GM19395 (cell line): Measurements from ENCODE around the gene PTH1R.

Experiments
- ATAC-seq: cut with Tn5 transposase; IDR thresholded peaks from one replicate; pipeline ENCODE4 v1.9.1; 2021; ENCODE audit warnings: mild to moderate bottlenecking, moderate library complexity; ENCODE audit not compliant: unreplicated experiment

Gene PTH1R

DNA sequence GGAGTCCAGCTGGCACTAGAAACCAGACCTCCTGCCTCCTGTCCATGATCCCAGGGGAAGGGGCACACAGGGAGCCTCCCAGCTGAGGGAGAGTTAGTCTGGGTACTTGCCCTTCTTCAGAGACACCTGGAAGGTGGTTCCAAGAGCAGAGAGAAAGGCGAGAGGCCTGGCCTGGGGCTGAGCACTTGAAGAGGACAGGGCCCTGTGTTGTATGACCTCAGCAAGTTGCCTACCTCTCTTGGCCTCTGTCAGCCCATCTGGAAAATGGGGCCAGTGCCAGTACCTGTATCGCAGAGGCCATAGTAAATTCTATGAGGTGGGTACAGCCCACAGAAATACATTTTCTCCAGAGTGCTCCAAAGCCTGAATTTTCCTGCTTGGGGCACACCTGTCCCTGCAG is 19.5 kb downstream of the PTH1R start:
- no peak for ATAC-seq

DNA sequence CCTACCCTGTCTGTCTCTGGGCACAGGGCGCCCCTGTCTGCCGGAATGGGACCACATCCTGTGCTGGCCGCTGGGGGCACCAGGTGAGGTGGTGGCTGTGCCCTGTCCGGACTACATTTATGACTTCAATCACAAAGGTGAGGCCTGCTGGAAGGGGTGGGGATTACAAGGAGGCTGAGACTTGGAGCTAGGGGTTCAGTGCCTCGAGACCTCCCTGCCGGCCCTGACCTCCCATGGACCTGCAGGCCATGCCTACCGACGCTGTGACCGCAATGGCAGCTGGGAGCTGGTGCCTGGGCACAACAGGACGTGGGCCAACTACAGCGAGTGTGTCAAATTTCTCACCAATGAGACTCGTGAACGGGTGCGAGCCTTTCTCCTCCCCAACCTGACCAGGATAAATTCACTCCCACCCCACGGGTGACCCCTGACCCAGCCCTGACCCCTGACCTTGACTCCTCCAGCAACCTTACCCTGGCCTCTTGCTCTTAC is 20.4 kb downstream of the PTH1R start:
- ATAC-seq = no peak

DNA sequence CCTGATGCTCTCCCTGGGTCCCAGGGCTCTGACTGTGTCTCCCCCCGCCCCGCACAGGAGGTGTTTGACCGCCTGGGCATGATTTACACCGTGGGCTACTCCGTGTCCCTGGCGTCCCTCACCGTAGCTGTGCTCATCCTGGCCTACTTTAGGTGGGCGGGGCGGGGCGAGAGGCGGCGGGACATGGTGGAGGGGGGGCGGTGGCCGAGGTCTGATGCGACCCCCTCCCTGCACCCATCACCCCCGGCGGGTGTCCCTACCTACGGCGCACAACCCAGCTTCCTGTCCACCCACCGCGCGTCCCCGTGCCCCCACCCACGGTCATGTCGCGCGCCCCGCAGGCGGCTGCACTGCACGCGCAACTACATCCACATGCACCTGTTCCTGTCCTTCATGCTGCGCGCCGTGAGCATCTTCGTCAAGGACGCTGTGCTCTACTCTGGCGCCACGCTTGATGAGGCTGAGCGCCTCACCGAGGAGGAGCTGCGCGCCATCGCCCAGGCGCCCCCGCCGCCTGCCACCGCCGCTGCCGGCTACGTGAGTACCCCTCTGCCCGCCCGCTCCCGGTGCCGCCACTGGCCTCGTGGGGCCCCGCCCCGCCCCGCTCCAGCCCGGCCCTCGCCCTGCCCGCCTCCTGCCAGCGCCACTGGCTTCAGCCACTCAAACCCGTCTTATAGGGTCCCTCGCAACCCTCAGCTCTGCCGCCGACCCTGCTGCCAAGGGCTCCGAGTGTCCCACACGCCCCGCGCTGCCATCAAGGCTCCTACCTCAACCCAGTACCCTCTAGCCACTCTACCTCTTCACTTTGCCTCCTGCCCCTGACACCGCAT is 21.0 kb downstream of the PTH1R start:
- ATAC-seq = no peak

- no peak for ATAC-seq
Observed at GRCh38 chr3:46899151-46900006, 21.9 kb downstream of the PTH1R start.

DNA sequence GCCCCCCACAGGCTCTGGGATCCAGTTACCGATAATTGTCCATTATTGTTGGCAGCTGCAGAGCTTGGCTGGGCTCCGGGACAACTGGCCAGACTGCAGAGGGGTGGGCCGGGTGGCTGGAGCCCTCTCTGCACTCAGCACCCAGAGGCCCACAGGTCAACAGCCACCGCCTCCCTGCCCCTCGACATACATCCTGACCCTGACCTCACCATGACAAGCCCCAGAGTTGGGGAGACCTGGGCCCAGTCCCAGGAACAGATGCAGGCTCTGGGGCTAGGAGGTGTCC is 22.4 kb downstream of the PTH1R start:
- no peak for ATAC-seq

DNA sequence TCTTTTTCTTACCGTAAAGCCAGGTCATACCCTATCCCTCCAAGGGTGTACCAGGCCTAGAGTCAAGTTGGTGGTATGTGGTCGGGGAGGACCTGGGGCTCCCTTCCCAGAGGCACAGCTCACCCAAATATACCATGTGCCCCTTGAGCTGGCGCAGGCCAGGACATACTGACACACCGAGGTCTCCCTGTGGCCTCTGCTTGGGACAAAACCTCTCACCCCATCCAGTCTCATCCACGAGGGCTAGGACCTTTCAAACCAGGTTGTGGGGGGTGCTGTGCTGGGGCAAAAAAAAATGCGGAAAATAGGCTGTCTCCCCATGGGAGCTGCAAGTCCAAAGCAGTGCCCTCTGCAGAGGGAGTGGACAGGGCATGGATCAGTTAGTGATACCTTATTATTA is 22.8 kb downstream of the PTH1R start:
- no peak for ATAC-seq

- no peak for ATAC-seq
Observed at GRCh38 chr3:46901061-46901460, 23.5 kb downstream of the PTH1R start.

- ATAC-seq = no peak
Observed at GRCh38 chr3:46901591-46902187, 24.2 kb downstream of the PTH1R start.

- no peak for ATAC-seq
Observed at GRCh38 chr3:46902188-46902631, 24.7 kb downstream of the PTH1R start.

DNA sequence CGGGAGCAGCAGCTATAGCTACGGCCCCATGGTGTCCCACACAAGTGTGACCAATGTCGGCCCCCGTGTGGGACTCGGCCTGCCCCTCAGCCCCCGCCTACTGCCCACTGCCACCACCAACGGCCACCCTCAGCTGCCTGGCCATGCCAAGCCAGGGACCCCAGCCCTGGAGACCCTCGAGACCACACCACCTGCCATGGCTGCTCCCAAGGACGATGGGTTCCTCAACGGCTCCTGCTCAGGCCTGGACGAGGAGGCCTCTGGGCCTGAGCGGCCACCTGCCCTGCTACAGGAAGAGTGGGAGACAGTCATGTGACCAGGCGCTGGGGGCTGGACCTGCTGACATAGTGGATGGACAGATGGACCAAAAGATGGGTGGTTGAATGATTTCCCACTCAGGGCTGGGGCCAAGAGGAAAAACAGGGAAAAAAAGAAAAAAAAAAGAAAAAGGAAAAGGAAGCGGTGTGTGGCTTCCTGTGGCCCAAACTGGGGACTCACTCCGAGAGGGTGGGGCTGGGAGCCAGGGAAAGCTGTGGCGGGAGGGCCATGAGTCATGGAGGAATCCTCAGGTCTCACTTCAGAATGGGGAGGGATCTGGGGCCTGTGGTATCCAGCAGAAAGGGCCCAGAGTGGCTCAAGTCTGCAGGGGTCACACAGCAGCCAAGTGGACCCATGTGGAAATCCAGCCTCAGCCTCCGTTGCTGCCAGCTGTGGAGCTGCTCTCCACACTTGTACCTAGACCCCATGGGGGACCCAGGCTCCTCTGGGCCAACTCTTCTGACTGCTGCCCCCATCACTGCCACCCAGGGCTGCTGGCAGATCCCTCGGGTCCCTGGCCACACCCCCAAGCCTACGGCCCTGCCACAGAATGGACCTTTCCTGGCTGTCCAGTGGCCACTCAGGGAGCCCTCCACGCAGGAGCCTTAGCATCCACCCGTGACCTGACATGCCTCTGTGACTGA is 26.1 kb downstream of the PTH1R start:
- ATAC-seq = no peak

DNA sequence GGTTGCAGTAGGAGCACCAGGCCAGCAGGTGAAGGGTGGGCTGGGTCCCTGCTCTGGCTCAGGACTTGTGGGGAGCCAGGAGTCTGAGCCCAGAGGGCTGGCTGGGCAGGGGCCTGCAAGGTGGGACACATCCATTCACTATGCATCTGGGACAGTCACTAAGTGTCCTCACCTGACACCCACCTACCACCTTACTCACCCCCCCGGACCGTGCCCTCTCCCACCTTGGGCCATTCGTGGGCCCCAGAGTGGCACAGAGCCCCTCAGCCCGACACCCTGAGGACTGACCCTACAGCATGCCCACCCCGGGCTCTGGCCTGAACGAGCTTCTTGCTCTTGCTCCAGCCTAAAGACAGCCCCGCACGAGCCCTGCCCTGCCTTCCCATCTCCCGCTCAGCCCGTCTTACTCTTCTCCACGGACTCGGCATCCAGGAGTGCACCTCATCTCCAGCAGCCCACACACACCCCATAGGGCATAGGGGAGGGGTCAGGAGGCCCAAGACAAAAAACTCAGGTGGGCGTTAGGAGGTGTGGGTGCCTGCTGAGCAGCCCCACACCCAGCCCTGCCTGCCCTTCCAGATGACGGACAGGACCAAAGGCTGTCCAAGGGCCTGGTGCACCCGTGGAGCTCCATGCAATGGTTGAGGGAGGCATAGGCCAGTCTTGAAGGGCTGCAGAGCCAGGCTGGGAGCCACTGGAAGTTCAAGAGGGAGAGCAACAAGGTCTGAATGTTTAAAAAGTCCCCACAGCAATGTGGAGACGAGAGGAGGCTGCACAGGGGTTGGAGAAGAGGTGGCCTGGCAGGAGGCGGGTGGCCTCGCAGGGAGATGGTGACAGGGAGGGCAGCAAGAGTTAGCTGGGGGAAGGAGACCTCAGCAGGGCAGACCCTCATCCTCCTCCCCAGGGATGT is 27.0 kb downstream of the PTH1R start:
- ATAC-seq = no peak

- ATAC-seq = no peak
Observed at GRCh38 chr3:46905213-46905560, 27.7 kb downstream of the PTH1R start.

- no peak for ATAC-seq
Observed at GRCh38 chr3:46905661-46906451, 28.3 kb downstream of the PTH1R start.

GRCh38 chr3:46906471-46907058 is 29.0 kb downstream of the PTH1R start:
- no peak for ATAC-seq

DNA sequence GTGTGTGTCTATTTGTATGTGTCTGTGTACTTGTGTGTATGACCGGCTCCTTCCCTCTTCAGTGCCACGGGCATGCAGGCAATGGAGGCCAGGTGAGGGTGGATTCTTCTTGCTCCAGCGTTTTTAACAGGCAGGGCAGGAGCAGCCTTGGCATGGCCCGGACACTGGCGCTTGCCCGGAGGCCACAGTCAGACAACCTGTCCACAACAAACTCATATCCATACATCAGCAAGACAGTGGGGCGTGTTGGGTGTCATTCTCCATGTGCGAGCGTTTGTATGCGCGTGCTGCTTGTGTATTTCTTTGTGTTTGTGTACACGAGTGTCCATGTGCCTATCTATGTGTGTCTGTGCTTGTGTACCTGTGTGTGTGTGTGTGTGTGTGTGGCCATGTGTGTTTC is 29.8 kb downstream of the PTH1R start:
- ATAC-seq = no peak

- ATAC-seq = no peak
Observed at GRCh38 chr3:46907960-46908293, 30.4 kb downstream of the PTH1R start.

GRCh38 chr3:46908294-46908985 is 30.9 kb downstream of the PTH1R start:
- ATAC-seq = no peak

GRCh38 chr3:46908986-46909534 is 31.5 kb downstream of the PTH1R start:
- ATAC-seq = no peak
